Measurements from ENCODE around the gene TAL1. TPM values are rescaled to one million over a fixed set of nuclear protein-coding genes. Genes with fewer than 3 reads are reported as not detected.
"Not testable (repeated sequence)": the region's sequence is repeated elsewhere in the genome, so short reads cannot be mapped to it uniquely, and the experiment has no call there.

TAL1 gene
- 0.35 TPM in 2 replicates for total RNA-seq

- DNase-seq (ENCODE audit: low read depth) = no peak
Measured at GRCh38 chr1:47232187-47232874, at the start of gene TAL1. Gene TAL1, minus strand, starts transcription at chr1:47232225. Its CDS starts 6,337 bp downstream, at chr1:47225888.

- DNase-seq (ENCODE audit: low read depth) = no peak
Measured at GRCh38 chr1:47280142-47280541, 48.1 kb upstream of the TAL1 start.

- DNase-seq (ENCODE audit: low read depth) = no peak
Measured at GRCh38 chr1:47276850-47277249, 44.8 kb upstream of the TAL1 start.

GRCh38 chr1:47275811-47276210 lies 43.8 kb upstream of the TAL1 start:
- not testable (repeated sequence) for DNase-seq (ENCODE audit: low read depth)

- DNase-seq (ENCODE audit: low read depth) = not testable (repeated sequence)
Measured at GRCh38 chr1:47265529-47265928, 33.5 kb upstream of the TAL1 start.

GRCh38 chr1:47262787-47263413 lies 30.9 kb upstream of the TAL1 start:
- peak; percentile 48 for DNase-seq (ENCODE audit: low read depth)

GRCh38 chr1:47257224-47257623 lies 25.2 kb upstream of the TAL1 start:
- no peak for DNase-seq (ENCODE audit: low read depth)

GRCh38 chr1:47252795-47253194 lies 20.8 kb upstream of the TAL1 start:
- DNase-seq (ENCODE audit: low read depth) = no peak

- peak; percentile 22 for DNase-seq (ENCODE audit: low read depth)
Measured at GRCh38 chr1:47252369-47252768, 20.3 kb upstream of the TAL1 start.

- no peak for DNase-seq (ENCODE audit: low read depth)
Measured at GRCh38 chr1:47249755-47250154, 17.7 kb upstream of the TAL1 start.

GRCh38 chr1:47244339-47244862 lies 12.4 kb upstream of the TAL1 start:
- DNase-seq (ENCODE audit: low read depth) = no peak

- DNase-seq (ENCODE audit: low read depth) = no peak
Measured at GRCh38 chr1:47243910-47244309, 11.9 kb upstream of the TAL1 start.

- DNase-seq (ENCODE audit: low read depth) = no peak
Measured at GRCh38 chr1:47241114-47242113, 9.4 kb upstream of the TAL1 start.

- no peak for DNase-seq (ENCODE audit: low read depth)
Measured at GRCh38 chr1:47238935-47239592, 7.0 kb upstream of the TAL1 start.

GRCh38 chr1:47235806-47236205 lies 3.8 kb upstream of the TAL1 start:
- DNase-seq (ENCODE audit: low read depth) = no peak

GRCh38 chr1:47235241-47235681 lies 3.2 kb upstream of the TAL1 start:
- no peak for DNase-seq (ENCODE audit: low read depth)

GRCh38 chr1:47233186-47233585 lies 1.2 kb upstream of the TAL1 start:
- no peak for DNase-seq (ENCODE audit: low read depth)

- peak; percentile 24 for DNase-seq (ENCODE audit: low read depth)
Measured at GRCh38 chr1:47231301-47232186, 481 bp downstream of the TAL1 start.

GRCh38 chr1:47230692-47231300 lies 1.2 kb downstream of the TAL1 start:
- no peak for DNase-seq (ENCODE audit: low read depth)

All from renal cortical epithelial cell (primary cell).